KMS-11 (cell line): ENCODE measurements around the gene CLEC18B.
"Not testable (repeated sequence)": the region's sequence is repeated elsewhere in the genome, so short reads cannot be mapped to it uniquely, and the experiment has no call there.

Experiments used
- H2AFZ ChIP-seq: fragments of 200-600 bp; sonication (generic); 2 replicates; pipeline ENCODE4 v1.6.1; 2016; ENCODE audit warnings: antibody characterized with exemption, mixed run types, low read depth
- H3K27ac ChIP-seq: fragments of 200-600 bp; sonication (generic); 2 replicates; pipeline ENCODE4 v1.6.1; 2016; ENCODE audit warnings: mild to moderate bottlenecking, mixed run types
- H3K27me3 ChIP-seq: fragments of 200-600 bp; sonication (generic); 2 replicates; pipeline ENCODE4 v1.6.1; 2017; ENCODE audit warnings: mild to moderate bottlenecking, low read depth, mixed run types, moderate library complexity; ENCODE audit not compliant: insufficient read depth
- H3K36me3 ChIP-seq: fragments of 200-600 bp; sonication (generic); 2 replicates; pipeline ENCODE4 v1.6.1; 2017; ENCODE audit warnings: mild to moderate bottlenecking, mixed run types; ENCODE audit not compliant: insufficient read depth
- H3K4me1 ChIP-seq: fragments of 200-600 bp; sonication (generic); 2 replicates; pipeline ENCODE4 v1.6.1; 2016; ENCODE audit warnings: mild to moderate bottlenecking, low read depth, mixed run types; ENCODE audit not compliant: poor library complexity, severe bottlenecking
- H3K4me2 ChIP-seq: fragments of 200-600 bp; sonication (generic); 2 replicates; pipeline ENCODE4 v1.7.0; 2016; ENCODE audit warnings: mild to moderate bottlenecking, mixed run types
- H3K4me3 ChIP-seq: fragments of 200-600 bp; sonication (generic); IDR thresholded peaks from 2 replicates; pipeline ENCODE4 v1.6.1; 2017; ENCODE audit warnings: low read depth, low read length, mixed read lengths; ENCODE audit not compliant: insufficient read depth
- H3K79me2 ChIP-seq: fragments of 200-600 bp; sonication (generic); 2 replicates; pipeline ENCODE4 v1.6.1; 2016; ENCODE audit warnings: low read depth, mixed run types; ENCODE audit not compliant: insufficient read depth
- H3K9ac ChIP-seq: fragments of 200-600 bp; sonication (generic); 2 replicates; pipeline ENCODE4 v1.6.1; 2016; ENCODE audit warnings: mild to moderate bottlenecking, mixed run types
- H4K20me1 ChIP-seq: fragments of 200-600 bp; sonication (generic); 2 replicates; pipeline ENCODE4 v1.6.1; 2016; ENCODE audit warnings: mild to moderate bottlenecking, mixed run types; ENCODE audit not compliant: insufficient read depth

The CLEC18B gene

GRCh38 chr16:74409185-74409981, 11.9 kb downstream of the CLEC18B start:
- H3K4me1 ChIP-seq, H3K4me3 ChIP-seq, H3K9ac ChIP-seq, H3K27ac ChIP-seq, H3K27me3 ChIP-seq, H3K36me3 ChIP-seq, H3K79me2 ChIP-seq, H4K20me1 ChIP-seq, H3K4me2 ChIP-seq, H2AFZ ChIP-seq: not testable (repeated sequence)

GRCh38 chr16:74407362-74407705, 13.9 kb downstream of the CLEC18B start:
- H3K36me3 ChIP-seq, H3K79me2 ChIP-seq, H4K20me1 ChIP-seq, H3K4me2 ChIP-seq, H3K4me1 ChIP-seq, H3K27ac ChIP-seq, H2AFZ ChIP-seq, H3K4me3 ChIP-seq, H3K9ac ChIP-seq, H3K27me3 ChIP-seq: not testable (repeated sequence)

GRCh38 chr16:74406600-74407361, 14.5 kb downstream of the CLEC18B start:
- not testable (repeated sequence) for H3K9ac ChIP-seq, H3K27me3 ChIP-seq, H3K36me3 ChIP-seq

GRCh38 chr16:74404148-74404933, 16.9 kb downstream of the CLEC18B start:
- not testable (repeated sequence) for H3K4me2 ChIP-seq, H3K4me1 ChIP-seq, H3K9ac ChIP-seq, H3K27ac ChIP-seq, H4K20me1 ChIP-seq, H2AFZ ChIP-seq, H3K27me3 ChIP-seq, H3K4me3 ChIP-seq, H3K36me3 ChIP-seq, H3K79me2 ChIP-seq

More at GRCh38 chr16:74406600-74407361, 14.5 kb downstream of the CLEC18B start:
- H4K20me1 ChIP-seq, H2AFZ ChIP-seq, H3K79me2 ChIP-seq, H3K4me3 ChIP-seq, H3K4me1 ChIP-seq, H3K27ac ChIP-seq, H3K4me2 ChIP-seq: not testable (repeated sequence)

GRCh38 chr16:74400238-74400637, 21.0 kb downstream of the CLEC18B start:
- H3K27me3 ChIP-seq, H3K36me3 ChIP-seq, H3K79me2 ChIP-seq, H3K4me1 ChIP-seq, H3K9ac ChIP-seq, H3K4me3 ChIP-seq, H3K4me2 ChIP-seq, H2AFZ ChIP-seq, H4K20me1 ChIP-seq, H3K27ac ChIP-seq: not testable (repeated sequence)

GRCh38 chr16:74398212-74398895, 22.9 kb downstream of the CLEC18B start:
- not testable (repeated sequence) for H3K79me2 ChIP-seq, H3K27ac ChIP-seq, H3K9ac ChIP-seq, H3K4me3 ChIP-seq, H2AFZ ChIP-seq, H3K36me3 ChIP-seq, H3K4me2 ChIP-seq, H3K4me1 ChIP-seq, H3K27me3 ChIP-seq, H4K20me1 ChIP-seq

- H3K27me3 ChIP-seq, H3K27ac ChIP-seq, H2AFZ ChIP-seq, H3K4me1 ChIP-seq, H4K20me1 ChIP-seq, H3K79me2 ChIP-seq, H3K4me3 ChIP-seq, H3K36me3 ChIP-seq, H3K4me2 ChIP-seq, H3K9ac ChIP-seq: not testable (repeated sequence)
Observed at GRCh38 chr16:74396521-74397017, 24.7 kb downstream of the CLEC18B start.

GRCh38 chr16:74394604-74395003, 26.7 kb downstream of the CLEC18B start:
- not testable (repeated sequence) for H3K4me2 ChIP-seq, H2AFZ ChIP-seq, H3K27ac ChIP-seq, H4K20me1 ChIP-seq, H3K9ac ChIP-seq, H3K79me2 ChIP-seq, H3K4me3 ChIP-seq, H3K36me3 ChIP-seq, H3K27me3 ChIP-seq, H3K4me1 ChIP-seq

- H3K36me3 ChIP-seq, H3K4me1 ChIP-seq, H2AFZ ChIP-seq, H4K20me1 ChIP-seq, H3K4me2 ChIP-seq, H3K27me3 ChIP-seq, H3K27ac ChIP-seq, H3K9ac ChIP-seq, H3K4me3 ChIP-seq, H3K79me2 ChIP-seq: not testable (repeated sequence)
Observed at GRCh38 chr16:74394131-74394530, 27.1 kb downstream of the CLEC18B start.
